Neuronal stem cell (in vitro differentiated cells): ENCODE measurements around the gene GOLIM4.

Source experiments
- DNase-seq: peaks from one replicate; pipeline ENCODE4 v3.0.0-alpha.2; 2013; ENCODE audit warnings: low spot score
- H2AFZ ChIP-seq: one replicate; pipeline ENCODE4 v1.6.1; 2013; ENCODE audit warnings: mild to moderate bottlenecking, low read length, inconsistent platforms
- H2AK5ac ChIP-seq: 2 replicates; pipeline ENCODE4 v1.6.1; 2013; ENCODE audit warnings: low read depth, mild to moderate bottlenecking, inconsistent platforms, low read length, moderate library complexity, mixed read lengths
- H2BK120ac ChIP-seq: 2 replicates; pipeline ENCODE4 v1.6.1; 2013; ENCODE audit warnings: low read depth, mild to moderate bottlenecking, inconsistent platforms, low read length, moderate library complexity, mixed read lengths
- H2BK12ac ChIP-seq: one replicate; pipeline ENCODE4 v1.6.1; 2013; ENCODE audit warnings: low read length, inconsistent platforms
- H2BK15ac ChIP-seq: 2 replicates; pipeline ENCODE4 v1.6.1; 2013; ENCODE audit warnings: mild to moderate bottlenecking, low read length, inconsistent platforms, mixed read lengths
- H2BK5ac ChIP-seq: one replicate; pipeline ENCODE4 v1.6.1; 2013; ENCODE audit warnings: inconsistent platforms, mild to moderate bottlenecking, low read length, moderate library complexity
- H3K14ac ChIP-seq: one replicate; pipeline ENCODE4 v1.6.1; 2013; ENCODE audit warnings: low read length, inconsistent platforms
- H3K18ac ChIP-seq: 2 replicates; pipeline ENCODE4 v1.6.1; 2013; ENCODE audit warnings: low read length, inconsistent platforms
- H3K23ac ChIP-seq: 2 replicates; pipeline ENCODE4 v1.6.1; 2013; ENCODE audit warnings: low read depth, mild to moderate bottlenecking, mixed read lengths, low read length, inconsistent platforms; ENCODE audit not compliant: poor library complexity
- H3K27ac ChIP-seq: replicated peaks from 3 replicates; pipeline ENCODE4 v1.5.1; 2013; ENCODE audit warnings: low read length, inconsistent platforms
- H3K27me3 ChIP-seq, 3 experiments: 2 replicates each; pipeline ENCODE4 v1.6.1; 2013; ENCODE audit warnings: low read length in 3 of 3, mild to moderate bottlenecking in 2 of 3, inconsistent platforms in 1 of 3, low read depth in 1 of 3, mixed read lengths in 1 of 3, moderate library complexity in 1 of 3; ENCODE audit not compliant: control insufficient read depth in 3 of 3, insufficient read depth in 3 of 3
- H3K36me3 ChIP-seq, 2 donors: replicated peaks in 1 of 2; 2 replicates each; pipeline ENCODE4 v1.6.1; 2013; ENCODE audit warnings: low read length in 2 of 2; ENCODE audit not compliant: control insufficient read depth in 2 of 2, insufficient read depth in 2 of 2
- H3K4ac ChIP-seq: 2 replicates; pipeline ENCODE4 v1.6.1; 2013; ENCODE audit warnings: inconsistent platforms, mild to moderate bottlenecking, low read length, moderate library complexity
- H3K4me1 ChIP-seq, 2 donors: 1 replicate in 1 of 2; 2 replicates in 1 of 2; pipeline ENCODE4 v1.6.1; 2013; ENCODE audit warnings: low read length in 2 of 2, low read depth in 1 of 2; ENCODE audit not compliant: control insufficient read depth in 2 of 2, insufficient read depth in 1 of 2
- H3K4me2 ChIP-seq: one replicate; pipeline ENCODE4 v1.6.1; 2013; ENCODE audit warnings: mild to moderate bottlenecking, low read length, inconsistent platforms; ENCODE audit not compliant: insufficient read depth, poor library complexity, severe bottlenecking
- H3K4me3 ChIP-seq, 2 donors: 2 replicates each; pipeline ENCODE4 v1.5.1; 2013; ENCODE audit warnings: low read length in 2 of 2, mild to moderate bottlenecking in 2 of 2, inconsistent platforms in 1 of 2, moderate library complexity in 1 of 2
- H3K79me1 ChIP-seq: one replicate; pipeline ENCODE4 v1.6.1; 2013; ENCODE audit warnings: low read depth, mild to moderate bottlenecking, inconsistent platforms, low read length, moderate library complexity
- H3K9ac ChIP-seq: one replicate; pipeline ENCODE4 v1.6.1; 2013; ENCODE audit warnings: mild to moderate bottlenecking, low read depth, low read length, inconsistent platforms; ENCODE audit not compliant: poor library complexity
- H3K9me3 ChIP-seq, 2 donors: replicated peaks in 1 of 2; 2 replicates each; pipeline versions ENCODE3 to v1.6.1; 2013; ENCODE audit warnings: low read length in 2 of 2, mild to moderate bottlenecking in 2 of 2, inconsistent platforms in 1 of 2, low read depth in 1 of 2, mixed read lengths in 1 of 2, moderate library complexity in 1 of 2; ENCODE audit not compliant: control insufficient read depth in 2 of 2, insufficient read depth in 1 of 2
- H4K8ac ChIP-seq: one replicate; pipeline ENCODE4 v1.6.1; 2013; ENCODE audit warnings: low read depth, mild to moderate bottlenecking, inconsistent platforms, low read length, moderate library complexity
- H4K91ac ChIP-seq: one replicate; pipeline ENCODE4 v1.6.1; 2013; ENCODE audit warnings: low read length, low read depth, mild to moderate bottlenecking, inconsistent platforms; ENCODE audit not compliant: poor library complexity
- WGBS, 2 donors: extraction: QIAGEN DNeasy Blood & Tissue Kit; methylation state at CpG; one replicate each; pipeline ENCODE4 v1.1.7; 2013; ENCODE audit warnings: missing lambda C conversion rate in 2 of 2, mixed read lengths in 1 of 2; ENCODE audit not compliant: insufficient read length in 2 of 2, insufficient replicate concordance in 1 of 2; ENCODE audit errors: extremely low coverage in 2 of 2; 5-methylcytosine and 5-hydroxymethylcytosine counted together

GOLIM4 gene

GRCh38 chr3:168062679-168063078, 33.0 kb downstream of the GOLIM4 start:
- no peak overlapping the region for H3K9ac ChIP-seq
- H2BK12ac ChIP-seq = no peak overlapping the region
- H3K27ac ChIP-seq = no peak overlapping the region
- no peaks in the 10 kb centered on the region for H3K4me1 ChIP-seq
- no peaks in the 10 kb centered on the region for H3K27me3 ChIP-seq
- H3K9me3 ChIP-seq = no peaks in the 10 kb centered on the region
- no peak overlapping the region for H3K18ac ChIP-seq
- H3K4me2 ChIP-seq = no peak overlapping the region
- H2AK5ac ChIP-seq = no peak overlapping the region
- H3K14ac ChIP-seq = no peak overlapping the region
- no peaks in the 10 kb centered on the region for H3K36me3 ChIP-seq
- no peaks in the 10 kb centered on the region for H3K79me1 ChIP-seq
- WGBS, 2 donors = no CpG with 5 or more reads among the region's 6 CpGs
- no peak overlapping the region for H3K23ac ChIP-seq
- H2BK5ac ChIP-seq = no peak overlapping the region
- no peak overlapping the region for H3K4me3 ChIP-seq
- no peak overlapping the region for H3K4ac ChIP-seq
- H4K91ac ChIP-seq = no peak overlapping the region
- no peak overlapping the region for H4K8ac ChIP-seq
- H2BK15ac ChIP-seq = no peak overlapping the region
- H2BK120ac ChIP-seq = no peak overlapping the region
- DNase-seq = no peak
- no peak overlapping the region for H2AFZ ChIP-seq

DNA sequence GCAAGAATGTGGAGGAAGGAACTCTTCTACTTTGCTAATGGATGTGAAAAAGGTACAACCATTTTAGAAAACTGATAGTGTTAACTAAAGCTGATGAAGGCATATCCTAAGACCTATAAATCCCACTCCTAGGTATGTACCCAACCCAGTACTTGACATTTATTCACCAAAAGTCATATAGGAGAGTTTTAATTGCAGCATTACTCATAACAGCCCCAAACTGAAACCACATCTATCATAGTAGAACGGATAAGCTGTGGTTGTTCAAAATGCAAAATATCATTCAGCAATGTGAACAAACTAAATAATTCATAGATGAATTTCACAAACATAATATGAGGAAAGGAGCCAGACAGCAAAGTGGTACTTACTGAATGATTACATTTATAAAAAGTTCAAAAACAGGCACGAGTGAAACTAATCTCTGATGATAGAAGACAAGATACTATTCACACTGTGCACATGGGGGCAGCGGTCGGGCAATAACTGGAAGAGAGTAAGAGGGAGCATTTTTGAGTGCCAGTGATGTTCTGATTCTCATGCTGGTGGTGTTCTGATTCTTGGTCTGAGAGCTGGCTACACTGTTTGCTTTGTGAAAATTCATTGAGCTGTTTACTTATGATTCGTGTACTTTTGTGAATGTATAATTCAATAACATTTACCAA, 34.3 kb downstream of the GOLIM4 start:
- Histone ChIP-seq H4K8ac (no peak overlapping the region), H3K36me3 (no peaks in the 10 kb centered on the region), H3K18ac (no peak overlapping the region), H3K4me3 (no peak overlapping the region), H2BK12ac (no peak overlapping the region), H2BK15ac (no peak overlapping the region), H3K4me1 (no peaks in the 10 kb centered on the region), H3K4me2 (no peak overlapping the region), H3K79me1 (no peaks in the 10 kb centered on the region), H2BK120ac (no peak overlapping the region), H2AFZ (no peak overlapping the region), H4K91ac (no peak overlapping the region), H3K4ac (no peak overlapping the region), H2AK5ac (no peak overlapping the region), H3K9ac (no peak overlapping the region), H3K23ac (no peak overlapping the region), H3K14ac (no peak overlapping the region), H3K27ac (no peak overlapping the region), H2BK5ac (no peak overlapping the region), H3K27me3 (no peaks in the 10 kb centered on the region), H3K9me3 (peaks cover 0 to 8% of the 10 kb centered on the region in 2 donors)
- WGBS, 2 donors = no CpG with 5 or more reads among the region's 5 CpGs
- no peak for DNase-seq

DNA sequence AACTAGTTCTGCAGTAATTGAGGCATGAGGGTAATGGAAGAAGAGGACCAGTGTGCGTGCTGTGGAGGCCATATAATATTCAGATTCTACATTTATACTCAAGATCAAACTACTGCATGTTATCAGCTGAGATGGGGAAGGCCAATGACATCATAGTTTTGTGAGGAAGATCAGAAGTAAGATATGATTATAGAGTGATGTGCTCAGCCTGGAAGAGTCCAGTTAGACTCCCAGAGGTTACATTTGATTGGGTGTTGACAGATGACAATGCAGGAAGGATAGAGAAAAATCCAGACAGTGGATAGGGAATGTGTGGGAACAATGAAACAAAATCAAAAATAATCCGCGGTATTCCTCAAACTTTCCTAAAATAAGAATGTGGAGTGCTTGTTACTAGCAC, 35.4 kb downstream of the GOLIM4 start:
- Histone ChIP-seq H3K9ac (no peak overlapping the region), H2AK5ac (no peak overlapping the region), H2AFZ (no peak overlapping the region), H3K27me3 (no peaks in the 10 kb centered on the region), H3K9me3 (peaks cover 0 to 16% of the 10 kb centered on the region in 2 donors), H3K23ac (no peak overlapping the region), H3K79me1 (no peaks in the 10 kb centered on the region), H2BK5ac (no peak overlapping the region), H2BK12ac (no peak overlapping the region), H4K8ac (no peak overlapping the region), H3K14ac (no peak overlapping the region), H3K27ac (no peak overlapping the region), H3K36me3 (no peaks in the 10 kb centered on the region), H3K4ac (no peak overlapping the region), H4K91ac (no peak overlapping the region), H3K4me1 (no peaks in the 10 kb centered on the region), H3K4me3 (no peak overlapping the region), H2BK120ac (no peak overlapping the region), H3K18ac (no peak overlapping the region), H3K4me2 (no peak overlapping the region), H2BK15ac (no peak overlapping the region)
- DNase-seq = no peak
- WGBS, 2 donors = no CpG with 5 or more reads among the region's 3 CpGs

GRCh38 chr3:168058481-168058880, 37.2 kb downstream of the GOLIM4 start:
- Histone ChIP-seq H3K4ac (no peak overlapping the region), H3K79me1 (no peaks in the 10 kb centered on the region), H4K8ac (no peak overlapping the region), H3K18ac (no peak overlapping the region), H3K4me2 (no peak overlapping the region), H4K91ac (no peak overlapping the region), H3K14ac (no peak overlapping the region), H3K27ac (no peak overlapping the region), H3K36me3 (no peaks in the 10 kb centered on the region), H3K23ac (no peak overlapping the region), H2BK5ac (no peak overlapping the region), H2AFZ (no peak overlapping the region), H3K9ac (no peak overlapping the region), H3K4me1 (no peaks in the 10 kb centered on the region), H2BK15ac (no peak overlapping the region), H2AK5ac (no peak overlapping the region), H2BK12ac (no peak overlapping the region), H3K9me3 (peaks cover 0 to 16% of the 10 kb centered on the region in 2 donors), H3K4me3 (no peak overlapping the region), H3K27me3 (no peaks in the 10 kb centered on the region), H2BK120ac (no peak overlapping the region)
- DNase-seq = no peak
- no CpG with 5 or more reads among the region's 2 CpGs for WGBS, 2 donors
